Medulla oblongata (tissue), 1 donor: ENCODE measurements around the gene RPL39L.
"Not testable (repeated sequence)": the region's sequence is repeated elsewhere in the genome, so short reads cannot be mapped to it uniquely, and the experiment has no call there.

ENCODE experiments used
- DNase-seq: peaks from one replicate; pipeline ENCODE4 v3.0.0-alpha.2; 2015; ENCODE audit errors: extremely low spot score

The RPL39L gene

GRCh38 chr3:187136936-187137335, 2.4 kb downstream of the RPL39L start:
- no peak for DNase-seq

GRCh38 chr3:187136337-187136736, 3.0 kb downstream of the RPL39L start:
- no peak for DNase-seq

GRCh38 chr3:187135172-187135690, 4.1 kb downstream of the RPL39L start:
- not testable (repeated sequence) for DNase-seq

GRCh38 chr3:187133181-187133580, 6.1 kb downstream of the RPL39L start:
- not testable (repeated sequence) for DNase-seq

GRCh38 chr3:187132666-187133065, 6.6 kb downstream of the RPL39L start:
- DNase-seq = no peak

- no peak for DNase-seq
Measured at GRCh38 chr3:187131981-187132380, 7.3 kb downstream of the RPL39L start.

GRCh38 chr3:187130346-187131066, 8.8 kb downstream of the RPL39L start:
- DNase-seq = no peak

- DNase-seq = no peak
Measured at GRCh38 chr3:187125319-187126031, 13.8 kb downstream of the RPL39L start.

GRCh38 chr3:187122261-187122660, 17.0 kb downstream of the RPL39L start:
- DNase-seq = no peak

- DNase-seq = peak; percentile 45
Measured at GRCh38 chr3:187120326-187120725, 19.0 kb downstream of the RPL39L start.

- no peak for DNase-seq
Measured at GRCh38 chr3:187114511-187114910, 24.8 kb downstream of the RPL39L start.

- peak; percentile 51 for DNase-seq
Measured at GRCh38 chr3:187112934-187113793, 26.1 kb downstream of the RPL39L start.

GRCh38 chr3:187110156-187110555, 29.1 kb downstream of the RPL39L start:
- DNase-seq = no peak

GRCh38 chr3:187107989-187108388, 31.3 kb downstream of the RPL39L start:
- DNase-seq = no peak

GRCh38 chr3:187105700-187106099, 33.6 kb downstream of the RPL39L start:
- DNase-seq = no peak

GRCh38 chr3:187104933-187105332, 34.4 kb downstream of the RPL39L start:
- no peak for DNase-seq

- DNase-seq = no peak
Measured at GRCh38 chr3:187104342-187104741, 35.0 kb downstream of the RPL39L start.

GRCh38 chr3:187103251-187103650, 36.0 kb downstream of the RPL39L start:
- DNase-seq = no peak

- no peak for DNase-seq
Measured at GRCh38 chr3:187102073-187102634, 37.1 kb downstream of the RPL39L start.

GRCh38 chr3:187101184-187102072, 37.9 kb downstream of the RPL39L start:
- DNase-seq = peak; percentile 75
